GM23248 (cell line): ENCODE data around the gene ARID1B.

Experiments used
- EZH2 ChIP-seq: fragments of 200-600 bp; sonication (generic); IDR thresholded peaks from 2 replicates; pipeline ENCODE4 v1.6.1; 2018; ENCODE audit warnings: antibody characterized with exemption, mild to moderate bottlenecking; ENCODE audit not compliant: insufficient read depth, poor library complexity, severe bottlenecking
- EZH2phosphoT487 ChIP-seq: fragments of 200-600 bp; sonication (generic); IDR thresholded peaks from 2 replicates; pipeline ENCODE4 v1.6.1; 2018; ENCODE audit warnings: antibody characterized with exemption, moderate library complexity, mild to moderate bottlenecking, low read depth; ENCODE audit not compliant: insufficient read depth

DNA sequence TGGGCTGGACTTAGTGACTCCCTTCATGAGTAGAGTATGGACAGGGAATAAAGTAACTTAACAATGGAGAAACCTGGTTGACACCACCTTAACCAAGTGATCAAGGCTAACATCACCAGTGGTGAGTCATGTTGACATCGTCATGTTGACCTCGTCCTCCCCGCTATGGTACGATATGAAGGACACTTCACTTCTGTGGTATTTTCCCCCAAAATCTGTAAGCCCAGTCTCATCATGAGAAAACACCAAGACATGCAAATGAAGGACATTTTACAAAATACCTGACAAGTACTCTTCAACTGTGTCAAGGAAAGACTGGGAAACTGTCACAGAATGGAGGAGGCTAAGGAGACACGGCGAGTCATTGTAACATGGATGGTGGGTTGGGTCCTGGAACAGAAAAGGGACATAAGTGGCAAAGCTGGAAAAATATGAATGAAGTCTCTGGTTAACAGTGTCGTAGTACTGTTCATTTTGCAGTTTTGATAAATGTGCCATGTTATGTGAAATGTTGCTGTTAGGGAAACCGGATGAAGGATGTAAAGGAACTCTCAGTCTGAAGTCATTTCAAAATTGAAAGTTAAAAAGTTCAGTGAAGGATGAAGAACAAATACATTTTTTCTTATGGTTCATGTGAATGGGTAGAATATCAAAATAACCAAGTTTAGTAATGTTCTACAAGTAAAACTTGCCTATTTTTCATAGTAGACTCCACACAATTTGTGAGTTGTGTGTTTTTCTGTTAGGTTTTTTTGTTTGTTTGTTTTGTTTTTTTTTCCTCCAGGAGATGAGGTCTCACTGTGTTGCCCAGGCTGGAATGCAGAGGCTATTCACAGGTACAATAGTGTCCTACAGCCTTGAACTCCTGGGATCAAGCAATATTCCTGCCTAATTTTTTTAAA is 298.6 kb downstream of the ARID1B start:
- TF ChIP-seq EZH2 (no peak), EZH2phosphoT487 (no peak)
